ENCODE measurements around the gene SH3YL1. TPM values are rescaled to one million over a fixed set of nuclear protein-coding genes. Genes with fewer than 3 reads are reported as not detected.

The SH3YL1 gene
- total RNA-seq, 1 donor from 2014 or later, result 15.6 TPM

GRCh38 chr2:282371-283263 lies 18.8 kb upstream of the SH3YL1 start:
- intact Hi-C loops (cut with micrococcal nuclease), result no loop called here

- intact Hi-C loops (cut with micrococcal nuclease), result no loop called here
Observed at GRCh38 chr2:281381-281780, 17.5 kb upstream of the SH3YL1 start.

DNA sequence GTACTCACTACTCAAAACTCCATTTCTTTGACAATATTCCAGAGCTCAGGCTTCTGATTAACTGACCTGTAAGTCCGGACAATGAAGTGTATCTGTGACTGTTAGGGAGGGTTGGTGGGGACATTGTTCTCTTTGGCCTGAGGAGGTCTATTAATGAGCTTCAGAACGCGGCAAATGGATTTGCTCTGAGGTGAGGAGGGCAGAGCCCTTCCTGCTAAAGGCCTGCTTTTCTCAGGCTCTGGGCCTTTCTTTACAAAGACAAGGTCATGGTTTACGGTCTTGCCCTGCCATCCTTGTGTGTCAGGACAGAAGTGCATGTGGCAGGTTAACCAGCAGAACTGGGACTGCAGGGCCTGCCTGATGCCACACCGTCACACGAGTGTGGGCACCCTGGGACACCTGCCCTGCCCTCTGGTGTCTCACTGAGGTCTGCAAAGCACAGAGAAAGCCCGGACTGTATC lies 16.8 kb upstream of the SH3YL1 start:
- intact Hi-C loops (cut with micrococcal nuclease), result no loop called here

DNA sequence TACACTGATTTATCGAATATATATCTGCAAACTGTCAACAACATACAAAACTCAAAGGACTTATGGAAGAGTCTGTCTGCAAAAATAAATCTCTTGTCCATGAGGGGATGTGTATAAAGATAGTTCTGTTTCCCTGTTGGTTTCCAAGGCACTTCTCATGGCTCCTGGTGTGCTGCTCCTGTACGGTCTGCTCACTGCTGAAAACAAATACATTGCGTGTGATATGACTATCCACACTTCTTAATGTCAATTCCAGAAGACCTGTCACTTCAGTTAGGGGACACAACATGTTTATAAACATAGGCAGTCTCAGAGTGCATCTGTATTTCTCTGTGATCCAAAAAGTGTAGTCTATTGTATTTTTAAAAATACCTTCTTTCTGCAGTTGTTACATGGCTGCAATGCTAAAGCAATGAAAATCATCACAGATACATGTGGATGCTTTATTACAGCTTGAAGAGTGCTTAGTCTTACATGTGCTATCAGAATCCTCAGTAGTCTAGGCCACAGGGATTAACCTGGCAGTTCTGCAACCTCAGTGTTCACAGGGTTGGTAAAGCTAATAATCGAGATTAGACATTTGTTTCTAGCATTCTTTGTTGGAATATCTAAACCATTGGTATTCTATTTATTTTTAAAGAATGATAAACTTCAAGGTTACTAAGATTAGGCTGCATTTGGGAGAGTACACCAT lies 16.3 kb upstream of the SH3YL1 start:
- intact Hi-C loops (cut with micrococcal nuclease), result no loop called here

- intact Hi-C loops (cut with micrococcal nuclease), result no loop called here
Observed at GRCh38 chr2:279366-279765, 15.5 kb upstream of the SH3YL1 start.

GRCh38 chr2:278927-279320 lies 15.1 kb upstream of the SH3YL1 start:
- intact Hi-C loops (cut with micrococcal nuclease), result no loop called here

GRCh38 chr2:278312-278926 lies 14.6 kb upstream of the SH3YL1 start:
- intact Hi-C loops (cut with micrococcal nuclease), result no loop called here

- intact Hi-C loops (cut with micrococcal nuclease), result no loop called here
Observed at GRCh38 chr2:275466-275865, 11.6 kb upstream of the SH3YL1 start.

DNA sequence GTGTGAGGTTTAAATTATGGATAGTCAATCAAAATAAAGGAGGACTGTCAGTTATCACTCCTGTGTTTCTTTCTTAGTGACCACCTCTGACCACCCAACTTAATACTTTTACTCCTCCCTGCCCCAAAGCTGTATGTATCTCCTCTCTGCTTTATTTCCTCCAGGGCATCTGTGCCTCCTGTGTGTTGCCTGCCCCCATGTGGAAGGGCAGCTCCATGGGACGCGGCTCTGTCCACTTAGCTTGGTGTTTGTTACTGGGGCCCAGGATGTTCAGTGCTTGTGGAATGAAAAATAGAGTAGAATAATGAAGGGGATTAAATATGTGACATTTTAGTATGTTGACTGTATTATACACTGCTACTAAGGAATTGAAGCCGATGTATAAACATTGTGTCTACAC lies 10.7 kb upstream of the SH3YL1 start:
- intact Hi-C loops (cut with micrococcal nuclease), result no loop called here

DNA sequence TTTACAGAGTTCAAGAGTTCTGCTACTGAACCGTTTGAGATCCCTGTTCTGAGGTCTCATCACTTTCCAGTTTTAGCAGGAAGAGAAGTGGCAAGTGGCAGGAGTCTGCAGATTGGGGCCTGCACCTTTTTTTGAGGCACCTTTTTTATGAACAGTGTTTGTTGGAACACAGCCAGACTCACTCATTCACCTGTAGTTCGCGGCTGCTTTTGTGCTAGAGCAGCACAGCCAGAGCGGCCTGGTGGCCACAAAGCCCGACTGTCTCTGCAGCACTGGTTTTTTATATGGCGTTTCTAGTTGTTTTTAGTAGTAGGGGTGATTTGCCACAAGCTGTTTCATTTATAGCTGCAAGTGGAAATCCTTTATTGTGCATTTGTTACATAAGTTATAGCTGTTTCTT lies 9.5 kb upstream of the SH3YL1 start:
- intact Hi-C loops (cut with micrococcal nuclease), result no loop called here

- intact Hi-C loops (cut with micrococcal nuclease), result no loop called here
Observed at GRCh38 chr2:271917-272316, 8.1 kb upstream of the SH3YL1 start.

DNA sequence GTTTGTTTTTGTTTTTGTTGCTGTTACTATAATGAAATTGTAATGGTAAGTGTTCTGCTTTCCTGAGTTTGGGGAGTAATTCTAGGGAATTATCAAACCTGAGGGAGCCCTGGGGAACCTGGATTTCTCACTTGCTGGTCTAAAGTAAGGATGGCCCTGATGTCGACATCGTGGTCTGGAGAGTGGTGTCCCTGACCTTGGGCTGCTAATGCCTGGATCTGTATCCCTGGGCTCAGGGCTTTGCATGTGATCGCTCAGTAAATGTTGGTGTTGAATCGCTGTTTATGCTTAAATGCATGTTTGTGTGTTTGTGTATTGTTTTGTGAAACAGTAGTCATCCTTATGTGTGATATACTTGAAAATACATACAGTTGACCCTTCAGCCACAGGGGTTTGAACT lies 7.0 kb upstream of the SH3YL1 start:
- intact Hi-C loops (cut with micrococcal nuclease), result no loop called here

DNA sequence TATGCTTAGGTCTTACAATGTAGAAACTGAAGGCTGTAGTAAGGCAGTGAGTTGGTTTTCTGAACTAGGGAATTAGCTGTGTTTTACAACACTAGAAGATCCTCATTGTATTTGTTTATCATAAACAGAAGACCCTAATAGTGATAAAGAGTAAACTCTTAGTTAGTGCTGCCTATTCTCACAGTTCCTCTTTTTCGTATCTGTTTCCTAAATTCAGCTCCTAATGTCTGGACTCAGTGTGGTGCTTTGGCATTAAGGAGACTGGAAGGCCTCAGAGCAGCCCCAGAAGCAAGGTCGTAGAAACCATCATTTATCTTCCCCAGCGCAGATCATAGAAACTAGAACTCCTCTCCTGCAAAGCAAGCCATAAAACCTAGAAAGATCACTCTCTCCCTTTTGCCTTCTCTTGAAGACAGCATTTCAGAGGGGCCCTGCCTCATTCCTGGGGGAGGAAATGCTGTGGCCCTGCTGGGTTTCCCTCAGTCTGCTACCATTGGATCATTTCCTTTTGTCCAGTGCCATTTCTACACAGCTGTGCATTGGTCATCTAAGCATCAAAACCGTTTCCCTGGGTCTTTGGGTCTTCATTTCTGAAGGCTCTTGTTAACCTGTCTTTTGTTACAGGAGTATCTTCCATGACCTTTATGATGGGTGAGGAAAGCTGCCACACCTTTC lies 5.7 kb upstream of the SH3YL1 start:
- intact Hi-C loops (cut with micrococcal nuclease), result no loop called here

DNA sequence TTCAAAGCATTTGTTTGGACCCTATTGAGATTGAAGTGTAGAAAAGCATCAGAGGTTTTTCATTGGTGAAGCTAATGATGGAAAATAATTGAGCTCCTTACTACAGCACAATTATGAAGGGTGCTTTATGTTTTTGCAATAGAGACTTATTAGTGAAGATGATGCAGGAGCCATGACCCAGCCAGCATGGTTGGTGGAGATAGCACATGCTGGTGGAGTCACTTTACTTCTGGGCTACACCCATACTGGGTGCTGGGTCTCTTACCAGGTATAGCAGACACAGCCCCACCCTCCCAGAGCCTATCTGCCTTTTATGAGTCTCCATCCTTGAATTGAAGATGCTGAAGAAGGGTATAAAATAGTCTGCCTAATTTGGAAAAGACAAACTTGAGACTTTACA lies 4.5 kb upstream of the SH3YL1 start:
- intact Hi-C loops (cut with micrococcal nuclease), result no loop called here

GRCh38 chr2:264493-265468 lies 949 bp upstream of the SH3YL1 start, which contains the start of gene ACP1:
Gene ACP1, plus strand, starts transcription at chr2:264947. Its CDS starts 18 bp downstream, at chr2:264965.
- intact Hi-C loops (cut with micrococcal nuclease), result loop anchor here (1.0 to 5.0 kb wide), 3 partner anchors 22 to 413 kb away; partner anchors contain the start of gene TMEM18

DNA sequence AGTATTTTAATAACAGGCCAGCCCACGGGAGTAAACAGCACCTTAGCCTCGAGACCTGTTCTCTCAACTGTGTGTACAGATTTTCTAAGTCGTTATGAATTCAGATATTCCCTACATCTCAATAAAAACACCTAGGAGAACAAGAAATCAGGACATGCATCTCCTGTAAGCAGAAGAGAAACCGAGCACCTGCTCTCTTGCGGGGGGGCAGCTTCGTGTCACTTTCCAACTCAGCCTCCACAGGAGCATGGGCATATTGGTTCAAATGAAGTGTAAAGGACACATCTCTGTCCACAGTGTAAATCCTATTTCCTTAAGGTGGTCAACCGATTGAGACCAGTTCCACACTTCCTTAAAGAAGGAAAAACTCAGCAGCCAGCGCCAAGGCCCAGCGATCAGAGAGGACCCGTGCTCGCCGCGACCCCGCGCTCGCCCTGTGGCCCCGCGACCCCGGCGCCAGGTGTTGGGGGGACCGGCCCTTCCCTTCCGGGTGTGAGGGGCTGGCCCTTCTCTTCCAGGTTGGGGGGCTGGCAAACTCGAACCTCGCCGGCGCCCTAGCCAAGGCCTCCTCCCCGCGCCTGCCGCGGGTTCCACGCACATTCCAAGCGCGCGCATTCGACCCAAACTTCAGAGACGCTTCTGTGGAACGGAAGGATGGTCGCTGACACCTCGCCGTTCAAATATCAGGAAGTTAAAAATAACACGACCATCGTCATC lies 652 bp downstream of the SH3YL1 start:
- intact Hi-C loops (cut with micrococcal nuclease), result loop anchor here (5.0 kb wide), 1 partner anchor 129 kb away; no protein-coding TSS in a partner anchor

DNA sequence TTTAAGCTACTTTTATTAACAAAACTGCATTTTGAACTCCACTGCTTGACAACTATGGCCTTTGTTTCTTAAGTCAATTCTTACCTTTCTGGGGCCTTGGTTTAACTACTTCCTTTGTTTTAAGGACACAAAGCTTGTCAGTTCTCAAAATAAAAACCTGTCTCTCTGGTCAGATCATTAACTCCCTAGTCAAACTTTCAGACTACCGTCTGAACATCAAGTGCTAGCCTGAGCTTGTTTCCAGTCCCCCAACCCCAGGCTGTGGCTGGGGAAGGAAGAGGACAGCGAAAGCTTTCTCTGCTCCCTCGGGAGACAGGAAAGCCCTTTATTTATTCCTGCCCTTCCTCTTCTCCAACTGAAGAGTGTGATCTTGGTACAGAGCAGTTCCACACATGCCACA lies 1.7 kb downstream of the SH3YL1 start:
- intact Hi-C loops (cut with micrococcal nuclease), result loop anchor here (5.0 kb wide), 1 partner anchor 130 kb away; no protein-coding TSS in a partner anchor

GRCh38 chr2:260507-261161 lies 3.2 kb downstream of the SH3YL1 start:
- intact Hi-C loops (cut with micrococcal nuclease), result loop anchor here (5.0 kb wide), 1 partner anchor 132 kb away; no protein-coding TSS in a partner anchor
